Measurements from ENCODE around the gene C1orf116. TPM values are rescaled to one million over a fixed set of nuclear protein-coding genes. Genes with fewer than 3 reads are reported as not detected.

Gene C1orf116
- total and polyA plus RNA-seq, 4 donors, result 0.27 to 0.79 (median 0.46) TPM

DNA sequence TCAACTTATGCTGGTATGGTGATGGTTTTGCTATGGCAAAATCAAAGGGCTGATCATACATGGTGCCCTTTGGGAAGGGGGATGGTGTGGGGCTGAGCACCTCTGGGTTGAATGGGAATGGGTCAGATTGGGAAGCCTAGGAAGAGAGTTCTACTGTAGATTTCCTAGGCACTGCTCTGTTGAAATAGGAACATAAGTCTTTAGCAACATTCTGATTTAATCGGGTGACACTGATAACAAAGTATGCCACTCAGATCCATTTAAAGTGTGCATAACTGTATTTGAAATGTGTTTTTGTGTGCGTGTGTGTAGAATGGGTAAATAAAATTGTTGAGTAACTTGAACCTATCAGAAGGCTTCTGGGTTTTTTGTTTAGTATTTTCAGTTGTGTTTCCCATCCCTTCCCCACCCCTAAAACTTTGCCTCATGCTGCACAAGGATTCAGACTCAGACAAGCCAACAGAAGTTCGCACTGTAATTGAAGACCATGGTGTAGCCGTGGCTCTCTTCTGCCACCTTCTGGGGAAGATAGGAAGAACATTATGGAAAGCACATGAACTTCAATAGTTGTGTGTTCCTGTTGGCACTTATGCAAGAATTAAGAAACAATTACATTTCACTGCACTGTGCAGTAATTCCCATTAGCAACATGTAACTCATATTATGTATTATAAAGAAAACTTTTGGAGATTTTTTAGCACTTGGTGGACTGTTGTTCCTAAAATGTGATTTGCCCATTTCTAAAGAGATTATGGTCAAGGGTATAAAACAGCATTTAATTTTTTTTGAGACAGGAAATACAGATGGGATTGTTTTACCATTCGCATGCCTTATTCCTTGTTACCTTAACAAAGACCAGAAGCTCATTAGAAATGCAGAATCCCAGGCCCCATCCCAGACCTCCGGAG is 45.2 kb upstream of the C1orf116 start (continued):
- TF ChIP-seq NR2F2 (IDR thresholded peaks at IDR 0.05) (peak; percentile 17), JUND (IDR thresholded peaks at IDR 0.05) (peak in 1 of 2 donors; percentile 38), HNF4A (conservative IDR thresholded peaks at IDR 0.05) (peak; percentile 18 to 37), TAF1 (conservative IDR thresholded peaks at IDR 0.05) (no peak), MAX (IDR thresholded peaks at IDR 0.05) (peak; percentile 57), GABPA (IDR thresholded peaks at IDR 0.05 in 1 of 2, conservative IDR thresholded peaks at IDR 0.05 in 1 of 2) (peak in 1 of 2 donors; percentile 20), RAD21 (IDR thresholded peaks at IDR 0.05) (peak; percentile 96 to 97)

DNA sequence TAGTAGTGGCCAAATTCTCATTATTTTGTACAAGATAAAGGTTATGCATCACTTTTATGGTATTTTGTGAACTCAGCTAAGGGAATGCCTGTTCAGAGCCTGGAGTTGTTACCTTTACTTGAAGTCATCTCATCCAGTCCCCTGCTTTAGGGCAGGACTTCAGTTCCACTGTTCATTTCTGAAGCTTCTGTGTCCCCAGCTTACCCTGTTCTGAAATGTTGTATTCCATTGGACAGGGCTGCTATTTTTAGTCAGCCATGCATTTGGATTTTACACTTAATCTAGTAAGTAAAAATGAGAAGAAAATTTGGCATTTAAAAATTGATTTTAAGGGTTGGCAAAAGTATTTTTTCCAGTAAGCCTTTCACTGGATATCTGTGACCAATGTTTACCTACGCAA is 44.5 kb upstream of the C1orf116 start:
- Histone ChIP-seq H3K27ac (ENCODE audit: low read depth in 1 of 2, low read length in 2 of 2) (peak overlapping the region in 1 of 2 donors; percentile 14), H3K4me3 (ENCODE audit: low read depth in 1 of 3, low read length in 3 of 3) (no peak overlapping the region), H3K9me3 (ENCODE audit: control insufficient read depth in 4 of 4, low read length in 3 of 4) (no peaks in the 10 kb centered on the region), H3K36me3 (ENCODE audit: control insufficient read depth in 4 of 4, insufficient read depth in 3 of 4, low read depth in 1 of 4, low read length in 3 of 4) (peaks cover 0 to 9% (median 0%) of the 10 kb centered on the region in 4 donors), H3K4me1 (ENCODE audit: control insufficient read depth in 4 of 4, insufficient read depth in 4 of 4, low read length in 3 of 4) (peaks cover 2 to 11% (median 7%) of the 10 kb centered on the region in 4 donors), H3K9ac (ENCODE audit: low read depth in 1 of 2, low read length in 2 of 2) (no peak overlapping the region), H3K27me3 (ENCODE audit: control insufficient read depth in 4 of 4, insufficient read depth in 4 of 4, low read length in 3 of 4) (no peaks in the 10 kb centered on the region)
- WGBS, result 87% methylated on average over 1 of the region's 1 CpG
- TF ChIP-seq ATF3 (IDR thresholded peaks at IDR 0.05) (no peak), RXRA (IDR thresholded peaks at IDR 0.05) (no peak), TAF1 (conservative IDR thresholded peaks at IDR 0.05) (no peak), HNF4G (IDR thresholded peaks at IDR 0.05) (no peak)
- no peak for DNase-seq (ENCODE audit: low spot score)

DNA sequence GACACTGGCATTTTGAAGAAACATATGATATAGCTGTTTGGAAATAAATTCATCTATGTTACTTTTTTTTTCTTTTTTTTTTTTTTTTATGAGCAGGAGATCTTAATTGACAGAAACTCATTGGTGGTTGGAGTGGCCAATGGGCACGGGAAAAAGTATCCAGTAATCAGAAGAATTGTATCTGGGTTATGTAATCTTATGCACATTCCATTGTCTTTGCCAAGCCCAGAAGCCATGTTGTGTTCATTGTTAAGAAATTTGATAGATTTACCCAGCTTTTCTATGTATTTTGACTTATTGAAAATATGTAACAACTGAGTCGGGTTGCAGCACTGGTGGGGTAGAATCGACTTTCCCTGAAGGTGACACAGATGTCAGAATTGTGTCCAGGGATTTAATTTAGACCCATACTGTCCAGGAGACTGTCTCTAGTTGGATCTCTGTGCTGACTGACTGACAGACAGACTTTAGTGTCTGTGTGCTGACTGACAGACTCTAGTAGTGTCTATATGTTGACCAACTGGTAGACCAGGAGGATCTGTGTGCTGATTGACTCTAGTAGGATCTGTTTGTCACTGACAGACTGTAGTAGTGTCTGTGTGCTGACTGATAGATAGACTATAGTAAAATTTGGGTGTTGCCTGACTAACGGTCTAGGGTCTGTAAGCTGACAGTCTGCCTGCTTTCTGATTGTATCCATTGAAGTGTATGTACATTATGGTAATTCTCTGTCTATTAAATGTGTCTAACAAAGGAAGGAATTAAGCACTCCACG is 43.8 kb upstream of the C1orf116 start:
- no peak for DNase-seq (ENCODE audit: low spot score)
- no peak overlapping the region for H3K4me3 ChIP-seq (ENCODE audit: low read depth in 1 of 3, low read length in 3 of 3)
- no peak for TF ChIP-seq MAX (IDR thresholded peaks at IDR 0.05)
- TF ChIP-seq ATF3 (IDR thresholded peaks at IDR 0.05), result no peak
- TF ChIP-seq FOXA2 (IDR thresholded peaks at IDR 0.05), result no peak
- TF ChIP-seq HNF4A (conservative IDR thresholded peaks at IDR 0.05), result no peak
- TF ChIP-seq, protein P1, sequence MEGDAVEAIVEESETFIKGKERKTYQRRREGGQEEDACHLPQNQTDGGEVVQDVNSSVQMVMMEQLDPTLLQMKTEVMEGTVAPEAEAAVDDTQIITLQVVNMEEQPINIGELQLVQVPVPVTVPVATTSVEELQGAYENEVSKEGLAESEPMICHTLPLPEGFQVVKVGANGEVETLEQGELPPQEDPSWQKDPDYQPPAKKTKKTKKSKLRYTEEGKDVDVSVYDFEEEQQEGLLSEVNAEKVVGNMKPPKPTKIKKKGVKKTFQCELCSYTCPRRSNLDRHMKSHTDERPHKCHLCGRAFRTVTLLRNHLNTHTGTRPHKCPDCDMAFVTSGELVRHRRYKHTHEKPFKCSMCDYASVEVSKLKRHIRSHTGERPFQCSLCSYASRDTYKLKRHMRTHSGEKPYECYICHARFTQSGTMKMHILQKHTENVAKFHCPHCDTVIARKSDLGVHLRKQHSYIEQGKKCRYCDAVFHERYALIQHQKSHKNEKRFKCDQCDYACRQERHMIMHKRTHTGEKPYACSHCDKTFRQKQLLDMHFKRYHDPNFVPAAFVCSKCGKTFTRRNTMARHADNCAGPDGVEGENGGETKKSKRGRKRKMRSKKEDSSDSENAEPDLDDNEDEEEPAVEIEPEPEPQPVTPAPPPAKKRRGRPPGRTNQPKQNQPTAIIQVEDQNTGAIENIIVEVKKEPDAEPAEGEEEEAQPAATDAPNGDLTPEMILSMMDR (IDR thresholded peaks at IDR 0.05; ENCODE audit: low read depth, low read length, missing input control), result no peak
- TF ChIP-seq REST (IDR thresholded peaks at IDR 0.05), result no peak
- TF ChIP-seq, protein P2, sequence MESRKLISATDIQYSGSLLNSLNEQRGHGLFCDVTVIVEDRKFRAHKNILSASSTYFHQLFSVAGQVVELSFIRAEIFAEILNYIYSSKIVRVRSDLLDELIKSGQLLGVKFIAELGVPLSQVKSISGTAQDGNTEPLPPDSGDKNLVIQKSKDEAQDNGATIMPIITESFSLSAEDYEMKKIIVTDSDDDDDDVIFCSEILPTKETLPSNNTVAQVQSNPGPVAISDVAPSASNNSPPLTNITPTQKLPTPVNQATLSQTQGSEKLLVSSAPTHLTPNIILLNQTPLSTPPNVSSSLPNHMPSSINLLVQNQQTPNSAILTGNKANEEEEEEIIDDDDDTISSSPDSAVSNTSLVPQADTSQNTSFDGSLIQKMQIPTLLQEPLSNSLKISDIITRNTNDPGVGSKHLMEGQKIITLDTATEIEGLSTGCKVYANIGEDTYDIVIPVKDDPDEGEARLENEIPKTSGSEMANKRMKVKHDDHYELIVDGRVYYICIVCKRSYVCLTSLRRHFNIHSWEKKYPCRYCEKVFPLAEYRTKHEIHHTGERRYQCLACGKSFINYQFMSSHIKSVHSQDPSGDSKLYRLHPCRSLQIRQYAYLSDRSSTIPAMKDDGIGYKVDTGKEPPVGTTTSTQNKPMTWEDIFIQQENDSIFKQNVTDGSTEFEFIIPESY (IDR thresholded peaks at IDR 0.05), result no peak
- TF ChIP-seq NR2F2 (IDR thresholded peaks at IDR 0.05), result no peak
- TF ChIP-seq RXRA (IDR thresholded peaks at IDR 0.05), result no peak
- TF ChIP-seq HNF4G (IDR thresholded peaks at IDR 0.05), result no peak
- TF ChIP-seq FOXA1 (IDR thresholded peaks at IDR 0.05), result no peak
- no peak for TF ChIP-seq RAD21 (IDR thresholded peaks at IDR 0.05)
- TF ChIP-seq TAF1 (conservative IDR thresholded peaks at IDR 0.05), result no peak
- TF ChIP-seq YY1 (IDR thresholded peaks at IDR 0.05), result no peak
- TF ChIP-seq GABPA (IDR thresholded peaks at IDR 0.05 in 1 of 2, conservative IDR thresholded peaks at IDR 0.05 in 1 of 2), result no peak
- no peak for TF ChIP-seq SP1 (IDR thresholded peaks at IDR 0.05)
- TF ChIP-seq EGR1 (IDR thresholded peaks at IDR 0.05; ENCODE audit: low read depth in 2 of 2), result no peak
- no peak for TF ChIP-seq JUND (IDR thresholded peaks at IDR 0.05)
- no peaks in the 10 kb centered on the region for H3K27me3 ChIP-seq (ENCODE audit: control insufficient read depth in 4 of 4, insufficient read depth in 4 of 4, low read length in 3 of 4)
- no peaks in the 10 kb centered on the region for H3K9me3 ChIP-seq (ENCODE audit: control insufficient read depth in 4 of 4, low read length in 3 of 4)
- peaks cover 0 to 12% (median under 1%) of the 10 kb centered on the region in 4 donors for H3K36me3 ChIP-seq (ENCODE audit: control insufficient read depth in 4 of 4, insufficient read depth in 3 of 4, low read depth in 1 of 4, low read length in 3 of 4)
- no peak overlapping the region for H3K9ac ChIP-seq (ENCODE audit: low read depth in 1 of 2, low read length in 2 of 2)
- H3K27ac ChIP-seq (ENCODE audit: low read depth in 1 of 2, low read length in 2 of 2), result no peak overlapping the region
- H3K4me1 ChIP-seq (ENCODE audit: control insufficient read depth in 4 of 4, insufficient read depth in 4 of 4, low read length in 3 of 4), result peaks cover 2 to 11% (median 5%) of the 10 kb centered on the region in 4 donors
- 77% methylated on average over 5 of the region's 5 CpGs for WGBS
